Endothelial cell of umbilical vein (primary cell): ENCODE data around the gene GTF3C5. TPM values are rescaled to one million over a fixed set of nuclear protein-coding genes. Genes with fewer than 3 reads are reported as not detected.
A peak's percentile ranks its signal among the peaks of the same experiment; 100 is the strongest.
"Not testable (repeated sequence)": the region's sequence is repeated elsewhere in the genome, so short reads cannot be mapped to it uniquely, and the experiment has no call there.

Source experiments
- BruUV-seq: library from RNA; stranded (reverse); fragments of 400-500 nt; replicated peaks from 2 replicates; lab custom pipeline; 2021; lab: Mats Ljungman, UMichigan
- CTCF ChIA-PET: fragments of 300-600, 350-600 bp; sonication (Branson Sonifier 250); formaldehyde crosslinking; loops from one replicate; lab custom pipeline; 2021; ENCODE audit warnings: antibody characterized with exemption, inconsistent platforms; lab: Charles Lee
- POLR2A ChIA-PET: fragments of 300-600, 350-600 bp; sonication (Branson Sonifier 250); formaldehyde crosslinking; loops from one replicate; lab custom pipeline; 2021; ENCODE audit warnings: antibody characterized with exemption, inconsistent platforms; lab: Charles Lee
- DNase-seq: peaks from one replicate; pipeline ENCODE4 v3.0.0-alpha.2; 2011; ENCODE audit warnings: low read depth, low spot score
- FAIRE-seq: peaks from 2 replicates; lab custom pipeline; 2011; peaks lifted over from hg19 to GRCh38; lab: Jason Lieb, UNC
- H2AFZ ChIP-seq: 2 replicates; pipeline ENCODE4 v1.6.0; 2012; ENCODE audit warnings: low read depth, low read length, control low read depth, inconsistent platforms
- H3K27ac ChIP-seq: 2 replicates; pipeline ENCODE4 v1.5.1; 2011; ENCODE audit warnings: low read depth, mild to moderate bottlenecking, control low read depth, low read length, moderate library complexity; ENCODE audit not compliant: insufficient read depth
- H3K27me3 ChIP-seq, 2 experiments: 2 replicates each; pipeline versions ENCODE4 v1.6.0 to v1.6.1; 2011; ENCODE audit warnings: low read length in 2 of 2, mixed read lengths in 1 of 2; ENCODE audit not compliant: control insufficient read depth in 2 of 2, insufficient read depth in 2 of 2
- H3K36me3 ChIP-seq, 2 experiments: 2 replicates in 1 of 2; 3 replicates in 1 of 2; pipeline ENCODE4 v1.5.1; 2011; ENCODE audit warnings: low read length in 2 of 2, mild to moderate bottlenecking in 1 of 2, moderate library complexity in 1 of 2; ENCODE audit not compliant: control insufficient read depth in 2 of 2, insufficient read depth in 2 of 2; ENCODE audit errors: extremely low read depth in 1 of 2
- H3K4me1 ChIP-seq: 3 replicates; pipeline ENCODE4 v1.5.1; 2011; ENCODE audit warnings: mild to moderate bottlenecking, low read length; ENCODE audit not compliant: control insufficient read depth, insufficient read depth; ENCODE audit errors: extremely low read depth
- H3K4me2 ChIP-seq: 2 replicates; pipeline ENCODE4 v1.6.1; 2011; ENCODE audit warnings: low read length, control low read depth, mixed read lengths; ENCODE audit not compliant: insufficient read depth
- H3K4me3 ChIP-seq, 3 experiments: fragments of 200-600 bp in 1 of 3; sonication (generic), shearing (Covaris generic) in 1 of 3; replicated peaks in 1 of 3; 2 replicates each; pipeline ENCODE4 v1.5.1; 2011 to 2016; ENCODE audit warnings: control low read depth in 3 of 3, low read length in 3 of 3, mild to moderate bottlenecking in 2 of 3, inconsistent platforms in 1 of 3, low read depth in 1 of 3, moderate library complexity in 1 of 3; ENCODE audit not compliant: insufficient read depth in 1 of 3
- H3K79me2 ChIP-seq: 2 replicates; pipeline ENCODE4 v1.6.0; 2012; ENCODE audit warnings: low read length, inconsistent platforms; ENCODE audit not compliant: control insufficient read depth, insufficient read depth
- H3K9ac ChIP-seq: replicated peaks from 2 replicates; pipeline ENCODE3; 2011; ENCODE audit warnings: low read length, control low read depth; ENCODE audit not compliant: insufficient read depth; ENCODE audit errors: extremely low read depth
- H3K9me1 ChIP-seq: replicated peaks from 3 replicates; pipeline ENCODE4 v1.6.0; 2011; ENCODE audit warnings: mild to moderate bottlenecking, low read length; ENCODE audit not compliant: control insufficient read depth, insufficient read depth; ENCODE audit errors: extremely low read depth
- H3K9me3 ChIP-seq: replicated peaks from 2 replicates; pipeline ENCODE4 v1.5.1; 2012; ENCODE audit warnings: low read length, inconsistent platforms; ENCODE audit not compliant: control insufficient read depth, insufficient read depth
- H4K20me1 ChIP-seq: replicated peaks from 2 replicates; pipeline ENCODE3; 2011; ENCODE audit warnings: mild to moderate bottlenecking, low read length; ENCODE audit not compliant: control insufficient read depth, insufficient read depth; ENCODE audit errors: extremely low read depth
- EZH2 ChIP-seq: IDR thresholded peaks from 2 replicates; pipeline ENCODE4 v1.6.1; 2012; ENCODE audit warnings: borderline replicate concordance, low read depth, mild to moderate bottlenecking, moderate library complexity, low read length, inconsistent platforms; ENCODE audit not compliant: severe bottlenecking
- JUN ChIP-seq: IDR thresholded peaks from 2 replicates; pipeline ENCODE4 v1.6.1; 2011; ENCODE audit warnings: borderline replicate concordance, low read depth; ENCODE audit not compliant: insufficient read length, insufficient read depth
- dilution Hi-C: fragments of 300-500 bp; cut with MboI; formaldehyde crosslinking; loops from one replicate; pipeline ENCODE4 v1.15.0; 2019; ENCODE audit warnings: low sequenced_read_pairs; ENCODE audit not compliant: extremely low pct_ligation_motif_present
- intact Hi-C: fragments of 100-400 bp; cut with micrococcal nuclease; formaldehyde crosslinking; loops from one replicate; pipeline ENCODE4 v1.10.0; 2022
- polyA plus RNA-seq, 4 experiments: library from polyadenylated mRNA; depleted of rRNA in 3 of 4; stranded (reverse) in 3 of 4; unstranded in 1 of 4; fragments of >200 nt; gene quantifications; 2 replicates each; pipeline versions ENCODE4 v1.2.1 to v1.2.3, GENCODE V29; 2011 to 2012; ENCODE audit warnings: missing spikeins in 1 of 4
- total RNA-seq: library from RNA; stranded (reverse); gene quantifications from 2 replicates; pipeline ENCODE4 v1.2.3, GENCODE V29; 2021

The GTF3C5 gene
- total and polyA plus RNA-seq, 2 donors (not counting 3 experiments of a cell fraction or from before 2014, with no cell fraction given), result 65.6 to 73.8 TPM

DNA sequence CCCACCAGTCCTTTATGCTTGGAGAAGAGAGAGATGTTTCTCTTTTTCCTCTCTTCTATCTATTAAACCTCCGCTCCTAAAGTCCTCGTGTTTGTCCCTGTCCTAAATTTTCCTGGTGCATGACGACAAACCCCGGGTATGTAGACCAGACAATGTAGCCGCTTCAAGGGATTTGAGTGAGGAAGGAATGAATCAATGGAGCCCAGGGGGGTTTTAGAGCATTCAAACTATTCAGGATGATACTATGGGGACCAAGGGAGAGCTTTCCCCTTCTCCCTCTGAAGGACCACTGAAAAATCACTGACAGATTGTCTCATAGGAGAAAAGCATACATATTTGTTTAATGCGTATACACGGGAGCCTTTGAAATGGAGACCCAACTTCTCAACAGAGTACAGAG, 49.4 kb downstream of the GTF3C5 start:
- no peak for DNase-seq
- Histone ChIP-seq H2AFZ (no peak overlapping the region), H3K27me3 (peaks cover 8 to 11% of the 10 kb centered on the region in 2 experiments), H3K4me2 (no peak overlapping the region), H3K36me3 (no peaks in the 10 kb centered on the region), H4K20me1 (no peaks in the 10 kb centered on the region), H3K79me2 (no peaks in the 10 kb centered on the region), H3K9ac (no peak overlapping the region), H3K9me3 (no peaks in the 10 kb centered on the region), H3K9me1 (no peaks in the 10 kb centered on the region), H3K4me1 (no peaks in the 10 kb centered on the region), H3K4me3 (no peak overlapping the region), H3K27ac (no peak overlapping the region)
- BruUV-seq, result no TSS peak
- TF ChIP-seq EZH2 (no peak), JUN (no peak)
- CTCF ChIA-PET, result interaction anchor here (1.3 to 1.6 kb wide), 2 partner anchors 16 to 64 kb away, joined by 4 to 6 read pairs; no protein-coding TSS in a partner anchor
- dilution Hi-C loops, result no loop called here
- intact Hi-C loops, result no loop called here
- POLR2A ChIA-PET, result no interaction called here
- no peak for FAIRE-seq

- H3K4me2 ChIP-seq, H2AFZ ChIP-seq, H3K4me1 ChIP-seq, H3K9me1 ChIP-seq, H3K9me3 ChIP-seq, intact Hi-C loops, DNase-seq, dilution Hi-C loops, POLR2A ChIA-PET, CTCF ChIA-PET, H3K9ac ChIP-seq, BruUV-seq, H3K4me3 ChIP-seq, H3K27ac ChIP-seq, H4K20me1 ChIP-seq, H3K36me3 ChIP-seq, H3K79me2 ChIP-seq: not testable (repeated sequence)
- FAIRE-seq, result peak; percentile 31
- peaks cover 8 to 11% of the 10 kb centered on the region in 2 experiments for H3K27me3 ChIP-seq
Measured at GRCh38 chr9:133080786-133081779, 50.3 kb downstream of the GTF3C5 start.

- H3K9ac ChIP-seq, H3K79me2 ChIP-seq, H2AFZ ChIP-seq, H3K27ac ChIP-seq, H3K4me2 ChIP-seq, intact Hi-C loops, H3K4me3 ChIP-seq, H3K36me3 ChIP-seq, H3K9me3 ChIP-seq, DNase-seq, POLR2A ChIA-PET, H4K20me1 ChIP-seq, CTCF ChIA-PET, H3K9me1 ChIP-seq, H3K4me1 ChIP-seq, FAIRE-seq, BruUV-seq, dilution Hi-C loops: not testable (repeated sequence)
- H3K27me3 ChIP-seq, result peaks cover 8 to 11% of the 10 kb centered on the region in 2 experiments
Measured at GRCh38 chr9:133081957-133082644, 51.3 kb downstream of the GTF3C5 start.
